Neuronal stem cell (in vitro differentiated cells): ENCODE results near the gene PARD3B.

Experiments
- DNase-seq: peaks from one replicate; pipeline ENCODE4 v3.0.0-alpha.2; 2013; ENCODE audit warnings: low spot score
- H2AFZ ChIP-seq: one replicate; pipeline ENCODE4 v1.6.1; 2013; ENCODE audit warnings: mild to moderate bottlenecking, low read length, inconsistent platforms
- H2AK5ac ChIP-seq: 2 replicates; pipeline ENCODE4 v1.6.1; 2013; ENCODE audit warnings: low read depth, mild to moderate bottlenecking, inconsistent platforms, low read length, moderate library complexity, mixed read lengths
- H2BK120ac ChIP-seq: 2 replicates; pipeline ENCODE4 v1.6.1; 2013; ENCODE audit warnings: low read depth, mild to moderate bottlenecking, inconsistent platforms, low read length, moderate library complexity, mixed read lengths
- H2BK12ac ChIP-seq: one replicate; pipeline ENCODE4 v1.6.1; 2013; ENCODE audit warnings: low read length, inconsistent platforms
- H2BK15ac ChIP-seq: 2 replicates; pipeline ENCODE4 v1.6.1; 2013; ENCODE audit warnings: mild to moderate bottlenecking, low read length, inconsistent platforms, mixed read lengths
- H2BK5ac ChIP-seq: one replicate; pipeline ENCODE4 v1.6.1; 2013; ENCODE audit warnings: inconsistent platforms, mild to moderate bottlenecking, low read length, moderate library complexity
- H3K14ac ChIP-seq: one replicate; pipeline ENCODE4 v1.6.1; 2013; ENCODE audit warnings: low read length, inconsistent platforms
- H3K18ac ChIP-seq: 2 replicates; pipeline ENCODE4 v1.6.1; 2013; ENCODE audit warnings: low read length, inconsistent platforms
- H3K23ac ChIP-seq: 2 replicates; pipeline ENCODE4 v1.6.1; 2013; ENCODE audit warnings: low read depth, mild to moderate bottlenecking, mixed read lengths, low read length, inconsistent platforms; ENCODE audit not compliant: poor library complexity
- H3K27ac ChIP-seq: replicated peaks from 3 replicates; pipeline ENCODE4 v1.5.1; 2013; ENCODE audit warnings: low read length, inconsistent platforms
- H3K27me3 ChIP-seq, 3 experiments: 2 replicates each; pipeline ENCODE4 v1.6.1; 2013; ENCODE audit warnings: low read length in 3 of 3, mild to moderate bottlenecking in 2 of 3, inconsistent platforms in 1 of 3, low read depth in 1 of 3, mixed read lengths in 1 of 3, moderate library complexity in 1 of 3; ENCODE audit not compliant: control insufficient read depth in 3 of 3, insufficient read depth in 3 of 3
- H3K36me3 ChIP-seq, 2 donors: replicated peaks in 1 of 2; 2 replicates each; pipeline ENCODE4 v1.6.1; 2013; ENCODE audit warnings: low read length in 2 of 2; ENCODE audit not compliant: control insufficient read depth in 2 of 2, insufficient read depth in 2 of 2
- H3K4ac ChIP-seq: 2 replicates; pipeline ENCODE4 v1.6.1; 2013; ENCODE audit warnings: inconsistent platforms, mild to moderate bottlenecking, low read length, moderate library complexity
- H3K4me1 ChIP-seq, 2 donors: 1 replicate in 1 of 2; 2 replicates in 1 of 2; pipeline ENCODE4 v1.6.1; 2013; ENCODE audit warnings: low read length in 2 of 2, low read depth in 1 of 2; ENCODE audit not compliant: control insufficient read depth in 2 of 2, insufficient read depth in 1 of 2
- H3K4me2 ChIP-seq: one replicate; pipeline ENCODE4 v1.6.1; 2013; ENCODE audit warnings: mild to moderate bottlenecking, low read length, inconsistent platforms; ENCODE audit not compliant: insufficient read depth, poor library complexity, severe bottlenecking
- H3K4me3 ChIP-seq, 2 donors: 2 replicates each; pipeline ENCODE4 v1.5.1; 2013; ENCODE audit warnings: low read length in 2 of 2, mild to moderate bottlenecking in 2 of 2, inconsistent platforms in 1 of 2, moderate library complexity in 1 of 2
- H3K79me1 ChIP-seq: one replicate; pipeline ENCODE4 v1.6.1; 2013; ENCODE audit warnings: low read depth, mild to moderate bottlenecking, inconsistent platforms, low read length, moderate library complexity
- H3K9ac ChIP-seq: one replicate; pipeline ENCODE4 v1.6.1; 2013; ENCODE audit warnings: mild to moderate bottlenecking, low read depth, low read length, inconsistent platforms; ENCODE audit not compliant: poor library complexity
- H3K9me3 ChIP-seq, 2 donors: replicated peaks in 1 of 2; 2 replicates each; pipeline versions ENCODE3 to v1.6.1; 2013; ENCODE audit warnings: low read length in 2 of 2, mild to moderate bottlenecking in 2 of 2, inconsistent platforms in 1 of 2, low read depth in 1 of 2, mixed read lengths in 1 of 2, moderate library complexity in 1 of 2; ENCODE audit not compliant: control insufficient read depth in 2 of 2, insufficient read depth in 1 of 2
- H4K8ac ChIP-seq: one replicate; pipeline ENCODE4 v1.6.1; 2013; ENCODE audit warnings: low read depth, mild to moderate bottlenecking, inconsistent platforms, low read length, moderate library complexity
- H4K91ac ChIP-seq: one replicate; pipeline ENCODE4 v1.6.1; 2013; ENCODE audit warnings: low read length, low read depth, mild to moderate bottlenecking, inconsistent platforms; ENCODE audit not compliant: poor library complexity
- WGBS, 2 donors: extraction: QIAGEN DNeasy Blood & Tissue Kit; methylation state at CpG; one replicate each; pipeline ENCODE4 v1.1.7; 2013; ENCODE audit warnings: missing lambda C conversion rate in 2 of 2, mixed read lengths in 1 of 2; ENCODE audit not compliant: insufficient read length in 2 of 2, insufficient replicate concordance in 1 of 2; ENCODE audit errors: extremely low coverage in 2 of 2; 5-methylcytosine and 5-hydroxymethylcytosine counted together

PARD3B gene

GRCh38 chr2:205210494-205210893 lies 665.2 kb downstream of the PARD3B start:
- Histone ChIP-seq H3K27me3 (no peaks in the 10 kb centered on the region), H3K36me3 (no peaks in the 10 kb centered on the region), H3K9ac (no peak overlapping the region), H2BK120ac (no peak overlapping the region), H3K4me2 (no peak overlapping the region), H2BK5ac (no peak overlapping the region), H3K4ac (no peak overlapping the region), H2AK5ac (no peak overlapping the region), H4K8ac (no peak overlapping the region), H4K91ac (no peak overlapping the region), H3K4me1 (peaks cover 0 to 2% of the 10 kb centered on the region in 2 donors), H3K27ac (no peak overlapping the region), H2AFZ (no peak overlapping the region), H3K18ac (no peak overlapping the region), H2BK15ac (no peak overlapping the region), H3K14ac (no peak overlapping the region), H2BK12ac (no peak overlapping the region), H3K4me3 (no peak overlapping the region), H3K9me3 (no peaks in the 10 kb centered on the region), H3K79me1 (no peaks in the 10 kb centered on the region), H3K23ac (no peak overlapping the region)
- no CpG with 5 or more reads among the region's 2 CpGs for WGBS, 2 donors
- DNase-seq: no peak

GRCh38 chr2:205212357-205212756 lies 667.1 kb downstream of the PARD3B start:
- no peak for DNase-seq
- H3K36me3 ChIP-seq: no peaks in the 10 kb centered on the region
- H3K14ac ChIP-seq: no peak overlapping the region
- H4K8ac ChIP-seq: no peak overlapping the region
- H3K23ac ChIP-seq: no peak overlapping the region
- no peak overlapping the region for H3K18ac ChIP-seq
- no peak overlapping the region for H3K4me3 ChIP-seq
- no peak overlapping the region for H3K4me2 ChIP-seq
- no peak overlapping the region for H2BK5ac ChIP-seq
- no peak overlapping the region for H2BK12ac ChIP-seq
- no peak overlapping the region for H3K9ac ChIP-seq
- H3K27ac ChIP-seq: no peak overlapping the region
- H3K9me3 ChIP-seq: no peaks in the 10 kb centered on the region
- H2BK15ac ChIP-seq: no peak overlapping the region
- H4K91ac ChIP-seq: no peak overlapping the region
- H3K79me1 ChIP-seq: no peaks in the 10 kb centered on the region
- no peak overlapping the region for H2AFZ ChIP-seq
- no peak overlapping the region for H2AK5ac ChIP-seq
- no peaks in the 10 kb centered on the region for H3K27me3 ChIP-seq
- no peak overlapping the region for H2BK120ac ChIP-seq
- H3K4ac ChIP-seq: no peak overlapping the region
- peaks cover 0 to 2% of the 10 kb centered on the region in 2 donors for H3K4me1 ChIP-seq
- no CpG with 5 or more reads among the region's 2 CpGs for WGBS, 2 donors

GRCh38 chr2:205216092-205216491 lies 670.8 kb downstream of the PARD3B start:
- WGBS, 2 donors: no CpG with 5 or more reads among the region's 5 CpGs
- H2BK15ac ChIP-seq: no peak overlapping the region
- no peak overlapping the region for H3K18ac ChIP-seq
- H3K4ac ChIP-seq: no peak overlapping the region
- DNase-seq: no peak
- no peak overlapping the region for H3K14ac ChIP-seq
- H3K4me3 ChIP-seq: no peak overlapping the region
- H3K4me1 ChIP-seq: peaks cover 0 to 2% of the 10 kb centered on the region in 2 donors
- no peaks in the 10 kb centered on the region for H3K36me3 ChIP-seq
- no peak overlapping the region for H2BK12ac ChIP-seq
- H2BK120ac ChIP-seq: no peak overlapping the region
- H4K91ac ChIP-seq: no peak overlapping the region
- no peaks in the 10 kb centered on the region for H3K79me1 ChIP-seq
- no peak overlapping the region for H2AK5ac ChIP-seq
- H3K27ac ChIP-seq: no peak overlapping the region
- H3K23ac ChIP-seq: no peak overlapping the region
- no peak overlapping the region for H4K8ac ChIP-seq
- no peak overlapping the region for H2AFZ ChIP-seq
- no peaks in the 10 kb centered on the region for H3K9me3 ChIP-seq
- H3K27me3 ChIP-seq: no peaks in the 10 kb centered on the region
- H2BK5ac ChIP-seq: no peak overlapping the region
- H3K9ac ChIP-seq: no peak overlapping the region
- no peak overlapping the region for H3K4me2 ChIP-seq

GRCh38 chr2:205216580-205216979 lies 671.3 kb downstream of the PARD3B start:
- Histone ChIP-seq H3K23ac (no peak overlapping the region), H3K9ac (no peak overlapping the region), H3K18ac (no peak overlapping the region), H4K91ac (no peak overlapping the region), H2AK5ac (no peak overlapping the region), H3K14ac (no peak overlapping the region), H3K4ac (no peak overlapping the region), H3K36me3 (no peaks in the 10 kb centered on the region), H3K79me1 (no peaks in the 10 kb centered on the region), H3K27me3 (no peaks in the 10 kb centered on the region), H2AFZ (no peak overlapping the region), H2BK12ac (no peak overlapping the region), H3K4me1 (peaks cover 0 to 2% of the 10 kb centered on the region in 2 donors), H3K4me2 (no peak overlapping the region), H2BK120ac (no peak overlapping the region), H3K4me3 (no peak overlapping the region), H2BK5ac (no peak overlapping the region), H3K27ac (no peak overlapping the region), H3K9me3 (no peaks in the 10 kb centered on the region), H4K8ac (no peak overlapping the region), H2BK15ac (no peak overlapping the region)
- WGBS, 2 donors: no CpG with 5 or more reads among the region's 5 CpGs
- DNase-seq: no peak
